GM12865 (cell line): ENCODE measurements around the gene ZDHHC9.
A peak's percentile ranks its signal among the peaks of the same experiment; 100 is the strongest.

Experiments used
- DNase-seq: peaks from one replicate; pipeline ENCODE4 v3.0.0; 2010; ENCODE audit warnings: low read depth
- H3K4me3 ChIP-seq: 2 replicates; pipeline ENCODE4 v1.5.1; 2011; ENCODE audit warnings: mild to moderate bottlenecking, low read depth, low read length, control low read depth
- CTCF ChIP-seq: IDR thresholded peaks from 2 replicates; pipeline ENCODE4 v1.5.1; 2011; ENCODE audit warnings: low read length, control low read depth, low read depth, inconsistent platforms; ENCODE audit not compliant: insufficient read depth; ENCODE audit errors: missing control alignments

ZDHHC9 gene

GRCh38 chrX:129787336-129788055 is 56.2 kb downstream of the ZDHHC9 start:
- no peak for DNase-seq
- H3K4me3 ChIP-seq: no peak overlapping the region
- TF ChIP-seq CTCF: no peak

GRCh38 chrX:129786210-129786651 is 57.5 kb downstream of the ZDHHC9 start:
- H3K4me3 ChIP-seq: peak overlapping the region; percentile 32
- TF ChIP-seq CTCF: no peak
- peak; percentile 84 for DNase-seq

- DNase-seq: peak; percentile 43
- no peak for TF ChIP-seq CTCF
- peak overlapping the region; percentile 52 for H3K4me3 ChIP-seq
Measured at GRCh38 chrX:129785160-129785947, 58.3 kb downstream of the ZDHHC9 start.

- no peak for DNase-seq
- no peak for TF ChIP-seq CTCF
- H3K4me3 ChIP-seq: peak overlapping the region; percentile 74
Measured at GRCh38 chrX:129784371-129784770, 59.3 kb downstream of the ZDHHC9 start.

- peak overlapping the region; percentile 74 for H3K4me3 ChIP-seq
- DNase-seq: no peak
- no peak for TF ChIP-seq CTCF
Measured at GRCh38 chrX:129783291-129783713, 60.4 kb downstream of the ZDHHC9 start.

- H3K4me3 ChIP-seq: peak overlapping the region; percentile 74
- TF ChIP-seq CTCF: no peak
- no peak for DNase-seq
Measured at GRCh38 chrX:129782706-129783105, 61.0 kb downstream of the ZDHHC9 start.
